Prostate gland (tissue), 2 donors: ENCODE results near the gene SSH2. TPM values are rescaled to one million over a fixed set of nuclear protein-coding genes. Genes with fewer than 3 reads are reported as not detected.
"Not testable (repeated sequence)": the region's sequence is repeated elsewhere in the genome, so short reads cannot be mapped to it uniquely, and the experiment has no call there.

Source experiments
- DNase-seq: peaks from one replicate; pipeline ENCODE4 v3.0.0-alpha.2; 2019; ENCODE audit warnings: low spot score
- H3K27ac ChIP-seq, 2 donors: fragments of 200-600 bp; sonication (generic); 2 replicates each; pipeline ENCODE4 v1.5.1; 2017 to 2019
- H3K27me3 ChIP-seq: fragments of 200-600 bp; sonication (generic); replicated peaks from 2 replicates; pipeline ENCODE4 v1.5.1; 2019; ENCODE audit not compliant: insufficient read depth
- H3K36me3 ChIP-seq, 2 donors: fragments of 200-600 bp; sonication (generic); 1 replicate in 1 of 2; 2 replicates in 1 of 2; pipeline versions ENCODE4 v1.5.1 to v1.8.1; 2017 to 2019
- H3K4me1 ChIP-seq: fragments of 200-600 bp; sonication (generic); replicated peaks from 2 replicates; pipeline ENCODE4 v1.5.1; 2019
- H3K4me3 ChIP-seq, 2 donors: fragments of 200-600 bp; sonication (generic); 2 replicates each; pipeline ENCODE4 v1.5.1; 2017 to 2019
- H3K9me3 ChIP-seq: fragments of 200-600 bp; sonication (generic); 2 replicates; pipeline ENCODE4 v1.5.1; 2017
- CTCF ChIP-seq, 4 experiments: fragments of 200-600 bp in 2 of 4; fragments of 450-650 bp in 2 of 4; sonication (generic) in 2 of 4; IDR thresholded peaks; 1 replicate in 3 of 4; 2 replicates in 1 of 4; pipeline ENCODE4 v1.5.1; 2016 to 2019; ENCODE audit warnings: antibody characterized with exemption in 4 of 4, mild to moderate bottlenecking in 2 of 4, moderate library complexity in 2 of 4
- POLR2A ChIP-seq: fragments of 450-650 bp; IDR thresholded peaks from one replicate; pipeline ENCODE4 v1.6.1; 2016; ENCODE audit warnings: antibody characterized with exemption, mild to moderate bottlenecking
- POLR2AphosphoS5 ChIP-seq: sonication (generic); formaldehyde crosslinking; IDR thresholded peaks from one replicate; pipeline ENCODE4 v1.6.1; 2017; ENCODE audit warnings: antibody characterized with exemption
- WGBS: methylation state at CpG from one replicate; pipeline ENCODE4 v1.1.5; 2018; 5-methylcytosine and 5-hydroxymethylcytosine counted together
- intact Hi-C: fragments of 100-400 bp; cut with DNase I; formaldehyde crosslinking; loops from one replicate; pipeline ENCODE4 v1.14.2; 2022
- total RNA-seq, 2 donors: library from RNA; depleted of rRNA; stranded (reverse); fragments of >200 nt; gene quantifications; one replicate each; pipeline ENCODE4 v1.1.0, GENCODE V29; 2016

The SSH2 gene
- total RNA-seq, 2 donors from 2014 or later, result 10.1 to 27.5 TPM

DNA sequence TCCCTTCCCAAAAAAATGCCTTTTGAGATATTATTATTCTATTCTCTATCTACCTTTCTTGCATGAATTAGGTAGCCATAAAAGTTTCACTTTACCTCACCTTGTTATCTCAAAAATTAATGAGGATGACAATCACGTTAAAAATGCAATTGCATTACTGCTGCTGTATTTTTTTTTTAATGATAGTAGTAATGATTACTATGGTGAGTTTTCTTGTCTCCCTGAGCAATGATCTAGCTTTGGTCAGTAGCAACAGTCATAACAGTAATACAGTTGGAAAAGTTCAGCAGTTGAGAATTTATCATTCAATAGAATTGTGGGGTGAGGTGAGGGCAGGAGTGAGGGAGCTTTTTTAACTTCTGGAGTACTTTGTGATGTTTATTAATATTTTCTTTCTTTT is 11.3 kb upstream of the SSH2 start, which contains the start of gene EFCAB5:
EFCAB5 (plus strand) TSS at position 301 of the 400 bp plus-strand sequence. CDS start 163 bp downstream, outside the sequence.
- H3K27ac ChIP-seq, result no peak within 1 kb of the TSS
- no peak for DNase-seq
- no peak for TF ChIP-seq POLR2A
- no peak for TF ChIP-seq POLR2AphosphoS5
- TF ChIP-seq CTCF (IDR thresholded peaks at IDR 0.05), result no peak
- no peaks in the 10 kb centered on the region for H3K27me3 ChIP-seq
- H3K4me3 ChIP-seq, result no peak within 1 kb of the TSS
- no peaks in the 10 kb centered on the region for H3K4me1 ChIP-seq
- H3K36me3 ChIP-seq, result no peaks in the 10 kb centered on the region
- no peaks in the 10 kb centered on the region for H3K9me3 ChIP-seq
- intact Hi-C loops, result no loop called here
- WGBS, result 43% methylated on average over 1 of the region's 1 CpG

- DNase-seq, result no peak
- Histone ChIP-seq H3K9me3 (no peaks in the 10 kb centered on the region), H3K4me3 (no peak overlapping the region), H3K4me1 (no peaks in the 10 kb centered on the region), H3K27ac (no peak overlapping the region), H3K36me3 (no peaks in the 10 kb centered on the region), H3K27me3 (no peaks in the 10 kb centered on the region)
- intact Hi-C loops, result no loop called here
- TF ChIP-seq CTCF (IDR thresholded peaks at IDR 0.05) (no peak), POLR2A (no peak), POLR2AphosphoS5 (no peak)
- WGBS, result 75% methylated on average over 2 of the region's 2 CpGs
Measured at GRCh38 chr17:29936724-29937123, 6.7 kb upstream of the SSH2 start.

GRCh38 chr17:29935909-29936308 is 5.9 kb upstream of the SSH2 start:
- H3K36me3 ChIP-seq, H3K27ac ChIP-seq, H3K27me3 ChIP-seq, H3K4me1 ChIP-seq, H3K4me3 ChIP-seq, DNase-seq, intact Hi-C loops, H3K9me3 ChIP-seq: not testable (repeated sequence)
- WGBS, result 95% methylated on average over 3 of the region's 3 CpGs

DNA sequence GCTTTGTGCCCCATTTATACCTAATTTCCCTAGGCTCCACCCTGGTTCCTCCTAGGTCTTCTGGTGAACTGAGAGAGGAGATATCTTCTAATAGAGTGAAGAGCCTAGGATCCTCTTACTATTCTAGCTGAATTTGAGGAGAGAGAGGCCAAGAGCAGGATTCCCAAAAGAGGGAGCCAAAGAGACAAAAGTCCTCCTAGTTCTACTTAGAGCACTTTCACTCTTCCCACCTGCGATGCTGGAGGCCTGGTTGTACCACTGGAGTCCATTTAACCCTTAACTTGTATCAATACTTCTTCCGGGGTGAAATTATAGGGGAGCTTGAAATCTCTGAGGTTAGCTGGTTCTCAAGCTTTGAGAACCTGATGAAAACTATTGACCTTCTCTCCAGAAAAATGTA is 3.4 kb upstream of the SSH2 start:
- H3K9me3 ChIP-seq, result no peaks in the 10 kb centered on the region
- H3K4me3 ChIP-seq, result no peak overlapping the region
- 27% methylated on average over 2 of the region's 2 CpGs for WGBS
- no peaks in the 10 kb centered on the region for H3K36me3 ChIP-seq
- H3K27me3 ChIP-seq, result no peaks in the 10 kb centered on the region
- H3K27ac ChIP-seq, result no peak overlapping the region
- TF ChIP-seq POLR2A (no peak), POLR2AphosphoS5 (no peak), CTCF (IDR thresholded peaks at IDR 0.05) (no peak)
- intact Hi-C loops, result no loop called here
- H3K4me1 ChIP-seq, result peaks cover 3% of the 10 kb centered on the region
- no peak for DNase-seq

- Histone ChIP-seq H3K4me3 (peak overlapping the region in 1 of 2 donors; percentile 81), H3K27me3 (no peaks in the 10 kb centered on the region), H3K27ac (no peak overlapping the region), H3K9me3 (no peaks in the 10 kb centered on the region), H3K4me1 (peaks cover 3% of the 10 kb centered on the region), H3K36me3 (no peaks in the 10 kb centered on the region)
- DNase-seq, result peak; percentile 68
- TF ChIP-seq POLR2A (no peak), CTCF (IDR thresholded peaks at IDR 0.05) (peak; percentile 70 to 88 (median 82)), POLR2AphosphoS5 (peak; percentile 50)
- 0% methylated on average over 3 of the region's 3 CpGs for WGBS
- intact Hi-C loops, result loop anchor here (2.0 kb wide), 2 partner anchors 125 to 341 kb away; no protein-coding TSS in a partner anchor
Measured at GRCh38 chr17:29931231-29931932, 1.4 kb upstream of the SSH2 start.
